Loucy (cell line): ENCODE data around the gene GRB7.

Source experiments
- EZH2phosphoT487 ChIP-seq: fragments of 200-600 bp; IDR thresholded peaks from 2 replicates; pipeline ENCODE4 v1.6.1; 2018; ENCODE audit warnings: antibody characterized with exemption, mild to moderate bottlenecking, moderate library complexity, borderline replicate concordance
- TF ChIP-seq, protein P1 (sequence below): fragments of 200-600 bp; sonication (generic); conservative IDR thresholded peaks from 2 replicates; pipeline ENCODE4 v1.5.1; 2014; ENCODE audit warnings: mild to moderate bottlenecking, antibody characterized with exemption, low read length

DNA sequence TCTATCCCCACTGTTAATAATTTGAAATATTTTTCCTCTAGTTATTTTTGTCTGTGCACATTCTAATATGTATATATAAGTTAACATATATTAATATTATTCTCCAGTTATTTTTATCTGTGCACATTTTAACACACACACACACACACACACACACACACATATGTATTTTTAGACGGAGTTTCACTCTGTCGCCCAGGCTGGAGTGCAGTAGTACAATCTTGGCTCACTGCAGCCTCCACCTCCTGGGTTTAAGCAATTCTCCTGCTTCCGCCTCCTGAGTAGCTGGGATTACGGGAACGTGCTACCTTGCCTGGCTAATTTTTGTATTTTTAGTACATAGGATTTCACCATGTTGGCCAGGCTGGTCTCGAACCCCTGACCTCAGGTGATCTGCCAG lies 20.1 kb upstream of the GRB7 start:
- TF ChIP-seq, protein P1, sequence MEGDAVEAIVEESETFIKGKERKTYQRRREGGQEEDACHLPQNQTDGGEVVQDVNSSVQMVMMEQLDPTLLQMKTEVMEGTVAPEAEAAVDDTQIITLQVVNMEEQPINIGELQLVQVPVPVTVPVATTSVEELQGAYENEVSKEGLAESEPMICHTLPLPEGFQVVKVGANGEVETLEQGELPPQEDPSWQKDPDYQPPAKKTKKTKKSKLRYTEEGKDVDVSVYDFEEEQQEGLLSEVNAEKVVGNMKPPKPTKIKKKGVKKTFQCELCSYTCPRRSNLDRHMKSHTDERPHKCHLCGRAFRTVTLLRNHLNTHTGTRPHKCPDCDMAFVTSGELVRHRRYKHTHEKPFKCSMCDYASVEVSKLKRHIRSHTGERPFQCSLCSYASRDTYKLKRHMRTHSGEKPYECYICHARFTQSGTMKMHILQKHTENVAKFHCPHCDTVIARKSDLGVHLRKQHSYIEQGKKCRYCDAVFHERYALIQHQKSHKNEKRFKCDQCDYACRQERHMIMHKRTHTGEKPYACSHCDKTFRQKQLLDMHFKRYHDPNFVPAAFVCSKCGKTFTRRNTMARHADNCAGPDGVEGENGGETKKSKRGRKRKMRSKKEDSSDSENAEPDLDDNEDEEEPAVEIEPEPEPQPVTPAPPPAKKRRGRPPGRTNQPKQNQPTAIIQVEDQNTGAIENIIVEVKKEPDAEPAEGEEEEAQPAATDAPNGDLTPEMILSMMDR = no peak
- no peak for TF ChIP-seq EZH2phosphoT487
